ENCODE measurements around the gene PIP5K1B. TPM values are rescaled to one million over a fixed set of nuclear protein-coding genes. Genes with fewer than 3 reads are reported as not detected.

Gene PIP5K1B
- polyA plus RNA-seq, 12 donors, result 0.85 to 5.9 (median 1.4) TPM; not detected in 1

GRCh38 chr9:68907910-68908309 lies 202.9 kb downstream of the PIP5K1B start:
- no peak for DNase-seq

GRCh38 chr9:68912561-68912960 lies 207.5 kb downstream of the PIP5K1B start:
- DNase-seq, result no peak

GRCh38 chr9:68913054-68913453 lies 208.0 kb downstream of the PIP5K1B start:
- DNase-seq, result no peak

GRCh38 chr9:68914751-68915150 lies 209.7 kb downstream of the PIP5K1B start:
- no peak for DNase-seq

GRCh38 chr9:68919661-68920060 lies 214.6 kb downstream of the PIP5K1B start:
- no peak for DNase-seq

GRCh38 chr9:68920921-68921320 lies 215.9 kb downstream of the PIP5K1B start:
- DNase-seq, result no peak

- DNase-seq, result no peak
Observed at GRCh38 chr9:68923480-68923879, 218.4 kb downstream of the PIP5K1B start.

- DNase-seq, result no peak
Observed at GRCh38 chr9:68925175-68925574, 220.1 kb downstream of the PIP5K1B start.

- DNase-seq, result no peak
Observed at GRCh38 chr9:68927165-68927564, 222.1 kb downstream of the PIP5K1B start.

GRCh38 chr9:68931821-68932220 lies 226.8 kb downstream of the PIP5K1B start:
- DNase-seq, result no peak

- DNase-seq, result no peak
Observed at GRCh38 chr9:68932458-68932857, 227.4 kb downstream of the PIP5K1B start.

GRCh38 chr9:68933434-68934328 lies 228.6 kb downstream of the PIP5K1B start:
- no peak for DNase-seq

GRCh38 chr9:68934329-68934644 lies 229.2 kb downstream of the PIP5K1B start:
- DNase-seq, result no peak

- no peak for DNase-seq
Observed at GRCh38 chr9:68940573-68940972, 235.5 kb downstream of the PIP5K1B start.

- no peak for DNase-seq
Observed at GRCh38 chr9:68941780-68942459, 236.9 kb downstream of the PIP5K1B start.

GRCh38 chr9:68942790-68943189 lies 237.8 kb downstream of the PIP5K1B start:
- no peak for DNase-seq

- DNase-seq, result no peak
Observed at GRCh38 chr9:68947015-68947414, 242.0 kb downstream of the PIP5K1B start.

GRCh38 chr9:68947842-68948569 lies 243.0 kb downstream of the PIP5K1B start:
- DNase-seq, result no peak

GRCh38 chr9:68949271-68950000 lies 244.4 kb downstream of the PIP5K1B start:
- no peak for DNase-seq

GRCh38 chr9:68950188-68950587 lies 245.1 kb downstream of the PIP5K1B start:
- no peak for DNase-seq

- DNase-seq, result no peak
Observed at GRCh38 chr9:68950689-68951088, 245.6 kb downstream of the PIP5K1B start.
